KMS-11 (cell line): ENCODE data around the gene DISC1.

ENCODE experiments used
- H2AFZ ChIP-seq: fragments of 200-600 bp; sonication (generic); 2 replicates; pipeline ENCODE4 v1.6.1; 2016; ENCODE audit warnings: antibody characterized with exemption, mixed run types, low read depth
- H3K27ac ChIP-seq: fragments of 200-600 bp; sonication (generic); 2 replicates; pipeline ENCODE4 v1.6.1; 2016; ENCODE audit warnings: mild to moderate bottlenecking, mixed run types
- H3K27me3 ChIP-seq: fragments of 200-600 bp; sonication (generic); 2 replicates; pipeline ENCODE4 v1.6.1; 2017; ENCODE audit warnings: mild to moderate bottlenecking, low read depth, mixed run types, moderate library complexity; ENCODE audit not compliant: insufficient read depth
- H3K36me3 ChIP-seq: fragments of 200-600 bp; sonication (generic); 2 replicates; pipeline ENCODE4 v1.6.1; 2017; ENCODE audit warnings: mild to moderate bottlenecking, mixed run types; ENCODE audit not compliant: insufficient read depth
- H3K4me1 ChIP-seq: fragments of 200-600 bp; sonication (generic); 2 replicates; pipeline ENCODE4 v1.6.1; 2016; ENCODE audit warnings: mild to moderate bottlenecking, low read depth, mixed run types; ENCODE audit not compliant: poor library complexity, severe bottlenecking
- H3K4me2 ChIP-seq: fragments of 200-600 bp; sonication (generic); 2 replicates; pipeline ENCODE4 v1.7.0; 2016; ENCODE audit warnings: mild to moderate bottlenecking, mixed run types
- H3K4me3 ChIP-seq: fragments of 200-600 bp; sonication (generic); IDR thresholded peaks from 2 replicates; pipeline ENCODE4 v1.6.1; 2017; ENCODE audit warnings: low read depth, low read length, mixed read lengths; ENCODE audit not compliant: insufficient read depth
- H3K79me2 ChIP-seq: fragments of 200-600 bp; sonication (generic); 2 replicates; pipeline ENCODE4 v1.6.1; 2016; ENCODE audit warnings: low read depth, mixed run types; ENCODE audit not compliant: insufficient read depth
- H3K9ac ChIP-seq: fragments of 200-600 bp; sonication (generic); 2 replicates; pipeline ENCODE4 v1.6.1; 2016; ENCODE audit warnings: mild to moderate bottlenecking, mixed run types
- H4K20me1 ChIP-seq: fragments of 200-600 bp; sonication (generic); 2 replicates; pipeline ENCODE4 v1.6.1; 2016; ENCODE audit warnings: mild to moderate bottlenecking, mixed run types; ENCODE audit not compliant: insufficient read depth
- CTCF ChIP-seq: fragments of 200-600 bp; sonication (generic); conservative IDR thresholded peaks from 2 replicates; pipeline ENCODE4 v1.6.1; 2017; ENCODE audit warnings: low read depth, mild to moderate bottlenecking, antibody characterized with exemption, low read length, moderate library complexity, mixed read lengths

DISC1 gene

GRCh38 chr1:231849981-231850380 lies 223.4 kb downstream of the DISC1 start:
- Histone ChIP-seq H3K36me3 (no peaks in the 10 kb centered on the region), H3K27me3 (no peaks in the 10 kb centered on the region), H3K27ac (no peak overlapping the region), H3K9ac (no peak overlapping the region), H3K79me2 (no peaks in the 10 kb centered on the region), H3K4me2 (no peak overlapping the region), H2AFZ (no peak overlapping the region), H4K20me1 (no peaks in the 10 kb centered on the region), H3K4me1 (no peaks in the 10 kb centered on the region), H3K4me3 (no peak overlapping the region)
- no peak for TF ChIP-seq CTCF

GRCh38 chr1:231850786-231851185 lies 224.2 kb downstream of the DISC1 start:
- Histone ChIP-seq H3K4me1 (no peaks in the 10 kb centered on the region), H3K4me2 (no peak overlapping the region), H2AFZ (no peak overlapping the region), H3K4me3 (no peak overlapping the region), H3K27ac (no peak overlapping the region), H3K27me3 (no peaks in the 10 kb centered on the region), H3K79me2 (no peaks in the 10 kb centered on the region), H3K36me3 (no peaks in the 10 kb centered on the region), H4K20me1 (no peaks in the 10 kb centered on the region), H3K9ac (no peak overlapping the region)
- no peak for TF ChIP-seq CTCF

- Histone ChIP-seq H3K79me2 (no peaks in the 10 kb centered on the region), H4K20me1 (no peaks in the 10 kb centered on the region), H3K27ac (no peak overlapping the region), H3K27me3 (no peaks in the 10 kb centered on the region), H3K4me3 (no peak overlapping the region), H2AFZ (no peak overlapping the region), H3K4me1 (no peaks in the 10 kb centered on the region), H3K9ac (no peak overlapping the region), H3K36me3 (no peaks in the 10 kb centered on the region), H3K4me2 (no peak overlapping the region)
- TF ChIP-seq CTCF, result no peak
These were observed 227.1 kb downstream of the DISC1 start for GRCh38 chr1:231853588-231854207.

GRCh38 chr1:231855361-231855760 lies 228.8 kb downstream of the DISC1 start:
- Histone ChIP-seq H3K36me3 (no peaks in the 10 kb centered on the region), H2AFZ (no peak overlapping the region), H4K20me1 (no peaks in the 10 kb centered on the region), H3K27ac (no peak overlapping the region), H3K9ac (no peak overlapping the region), H3K4me2 (no peak overlapping the region), H3K4me3 (no peak overlapping the region), H3K79me2 (no peaks in the 10 kb centered on the region), H3K4me1 (no peaks in the 10 kb centered on the region), H3K27me3 (no peaks in the 10 kb centered on the region)
- TF ChIP-seq CTCF, result no peak
